NB4 (cell line): Measurements from ENCODE around the gene DUSP16.

ENCODE experiments used
- DNase-seq: peaks from one replicate; pipeline ENCODE4 v3.0.0; 2010; ENCODE audit warnings: low read depth
- H3K4me3 ChIP-seq: one replicate; pipeline ENCODE4 v1.5.1; 2011; ENCODE audit warnings: mild to moderate bottlenecking, low read depth, low read length, moderate library complexity
- MYC ChIP-seq: IDR thresholded peaks from 2 replicates; pipeline ENCODE4 v1.6.1; 2011; ENCODE audit warnings: low read depth, low read length
- POLR2A ChIP-seq: IDR thresholded peaks from 2 replicates; pipeline ENCODE4 v1.6.1; 2011; ENCODE audit warnings: mild to moderate bottlenecking; ENCODE audit not compliant: insufficient read length; ENCODE audit errors: extremely low read depth
- TF ChIP-seq, protein P1 (sequence below): IDR thresholded peaks from 2 replicates; pipeline ENCODE4 v1.6.1; 2011; ENCODE audit warnings: low read depth, low read length
- TF ChIP-seq, protein P2 (sequence below): IDR thresholded peaks from one replicate; pipeline ENCODE4 v1.5.1; 2012; ENCODE audit warnings: low read depth, low read length

The DUSP16 gene

GRCh38 chr12:12549426-12549825 is 13.2 kb downstream of the DUSP16 start:
- DNase-seq = no peak
- H3K4me3 ChIP-seq = no peak overlapping the region
- no peak for TF ChIP-seq POLR2A
- TF ChIP-seq, protein P1, sequence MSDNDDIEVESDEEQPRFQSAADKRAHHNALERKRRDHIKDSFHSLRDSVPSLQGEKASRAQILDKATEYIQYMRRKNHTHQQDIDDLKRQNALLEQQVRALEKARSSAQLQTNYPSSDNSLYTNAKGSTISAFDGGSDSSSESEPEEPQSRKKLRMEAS = no peak
- TF ChIP-seq MYC = no peak
- TF ChIP-seq, protein P2, sequence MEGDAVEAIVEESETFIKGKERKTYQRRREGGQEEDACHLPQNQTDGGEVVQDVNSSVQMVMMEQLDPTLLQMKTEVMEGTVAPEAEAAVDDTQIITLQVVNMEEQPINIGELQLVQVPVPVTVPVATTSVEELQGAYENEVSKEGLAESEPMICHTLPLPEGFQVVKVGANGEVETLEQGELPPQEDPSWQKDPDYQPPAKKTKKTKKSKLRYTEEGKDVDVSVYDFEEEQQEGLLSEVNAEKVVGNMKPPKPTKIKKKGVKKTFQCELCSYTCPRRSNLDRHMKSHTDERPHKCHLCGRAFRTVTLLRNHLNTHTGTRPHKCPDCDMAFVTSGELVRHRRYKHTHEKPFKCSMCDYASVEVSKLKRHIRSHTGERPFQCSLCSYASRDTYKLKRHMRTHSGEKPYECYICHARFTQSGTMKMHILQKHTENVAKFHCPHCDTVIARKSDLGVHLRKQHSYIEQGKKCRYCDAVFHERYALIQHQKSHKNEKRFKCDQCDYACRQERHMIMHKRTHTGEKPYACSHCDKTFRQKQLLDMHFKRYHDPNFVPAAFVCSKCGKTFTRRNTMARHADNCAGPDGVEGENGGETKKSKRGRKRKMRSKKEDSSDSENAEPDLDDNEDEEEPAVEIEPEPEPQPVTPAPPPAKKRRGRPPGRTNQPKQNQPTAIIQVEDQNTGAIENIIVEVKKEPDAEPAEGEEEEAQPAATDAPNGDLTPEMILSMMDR = no peak

DNA sequence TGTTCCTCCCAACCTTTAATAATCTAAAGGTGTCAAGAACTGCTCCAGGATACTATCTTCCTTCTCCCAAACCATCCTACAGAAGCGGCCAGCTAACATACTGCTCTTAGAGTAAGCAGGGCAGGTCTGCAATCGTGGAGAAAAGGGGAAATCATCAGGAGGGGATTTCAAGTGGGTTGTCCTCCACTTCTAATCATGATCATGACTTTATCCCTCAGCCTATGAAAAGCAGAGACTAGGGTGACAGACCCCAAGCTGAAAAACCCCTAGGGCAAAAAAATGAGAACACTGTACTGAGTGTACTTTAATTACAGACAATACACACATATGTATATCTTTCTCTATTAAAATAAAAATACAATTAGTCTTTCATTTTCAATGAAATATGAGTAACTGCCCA is 13.9 kb downstream of the DUSP16 start:
- DNase-seq = no peak
- H3K4me3 ChIP-seq = no peak overlapping the region
- TF ChIP-seq, protein P2 = no peak
- TF ChIP-seq POLR2A (no peak), MYC (no peak)
- TF ChIP-seq, protein P1 = no peak

DNA sequence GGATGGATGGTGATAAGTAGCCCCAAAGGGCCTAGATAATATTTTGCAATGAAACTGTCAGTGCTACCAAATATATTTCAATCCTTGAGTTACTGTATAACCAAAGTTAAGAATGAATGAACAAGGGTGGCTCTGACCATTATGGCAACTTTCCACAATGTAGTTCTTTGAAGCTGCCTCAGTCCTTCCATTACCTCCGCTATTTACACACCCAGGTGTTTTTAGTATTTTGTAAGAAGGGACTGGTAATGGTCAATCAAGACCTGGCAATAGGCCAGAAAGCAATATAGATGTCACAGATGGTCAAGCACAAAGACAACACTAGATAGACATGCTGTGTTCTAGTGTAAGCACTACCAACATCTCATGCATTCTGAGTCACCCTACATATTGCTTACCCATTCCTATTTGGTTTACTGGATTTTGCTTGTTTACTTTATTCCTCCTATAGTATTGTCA is 16.3 kb downstream of the DUSP16 start:
- H3K4me3 ChIP-seq = no peak overlapping the region
- no peak for DNase-seq
- TF ChIP-seq, protein P2 = no peak
- TF ChIP-seq POLR2A (no peak), MYC (no peak)
- TF ChIP-seq, protein P1 = no peak

DNA sequence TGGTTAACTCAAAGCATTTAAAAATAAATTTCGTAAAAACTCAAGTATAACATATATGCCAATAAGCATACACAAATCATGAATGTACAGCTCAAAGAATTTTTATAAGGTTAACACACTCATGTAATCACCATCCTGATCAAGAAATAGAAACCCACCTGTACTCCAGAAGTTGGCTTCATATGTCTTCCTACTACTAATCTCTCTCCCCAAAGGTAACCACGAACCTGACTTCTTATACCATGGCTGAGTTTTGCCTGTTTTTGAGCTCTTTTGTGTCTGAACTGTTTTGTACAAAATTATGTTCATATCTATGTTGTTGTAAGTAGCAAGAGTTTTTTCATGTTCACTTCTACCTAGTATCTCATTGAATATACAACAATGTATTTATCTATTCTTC is 18.7 kb downstream of the DUSP16 start:
- TF ChIP-seq, protein P2 = no peak
- TF ChIP-seq, protein P1 = no peak
- no peak for TF ChIP-seq POLR2A
- H3K4me3 ChIP-seq = no peak overlapping the region
- no peak for DNase-seq

DNA sequence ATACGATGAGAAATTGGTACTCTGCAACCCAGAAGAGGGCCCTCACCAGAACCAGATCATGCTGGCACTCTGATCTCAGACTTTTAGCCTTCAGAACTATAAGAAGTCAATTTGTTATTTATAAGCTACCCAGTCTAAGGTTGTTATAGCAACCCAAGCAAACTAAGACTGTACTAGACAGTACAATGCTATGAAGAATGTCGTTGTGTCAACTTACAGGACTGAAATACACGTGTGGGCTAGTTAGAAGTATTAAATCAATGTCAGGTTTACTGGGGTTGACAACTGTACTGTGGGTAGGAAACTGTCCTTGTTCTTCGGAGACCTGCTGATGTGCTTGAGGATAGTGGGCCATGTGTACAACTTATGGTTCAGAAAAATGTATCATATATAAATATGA is 19.7 kb downstream of the DUSP16 start:
- H3K4me3 ChIP-seq = no peak overlapping the region
- TF ChIP-seq POLR2A (no peak), MYC (no peak)
- TF ChIP-seq, protein P1 = no peak
- TF ChIP-seq, protein P2 = no peak
- no peak for DNase-seq

DNA sequence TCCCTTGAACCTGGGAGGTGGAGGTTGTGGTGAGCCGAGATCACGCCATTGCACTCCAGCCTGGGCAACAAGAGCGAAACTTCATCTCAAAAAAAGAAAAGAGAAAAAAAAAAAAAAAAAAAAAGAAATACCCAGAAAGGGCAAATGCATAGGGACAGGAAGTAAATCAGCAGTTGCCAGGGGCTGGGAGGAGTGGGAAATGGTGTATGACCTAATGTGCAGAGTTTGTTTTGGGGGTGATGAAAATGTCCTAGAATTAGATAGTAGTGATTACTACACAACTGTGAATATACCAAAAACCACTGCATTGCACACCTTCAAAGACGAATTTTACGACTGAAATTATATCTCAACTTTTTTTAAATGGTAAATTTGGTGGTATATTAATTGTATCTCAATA is 20.4 kb downstream of the DUSP16 start:
- TF ChIP-seq, protein P2 = no peak
- no peak for TF ChIP-seq MYC
- no peak for TF ChIP-seq POLR2A
- TF ChIP-seq, protein P1 = no peak
- no peak overlapping the region for H3K4me3 ChIP-seq
- DNase-seq = no peak
